Measurements from ENCODE around the gene BCAS4.
"Not testable (repeated sequence)": the region's sequence is repeated elsewhere in the genome, so short reads cannot be mapped to it uniquely, and the experiment has no call there.

BCAS4 gene

DNA sequence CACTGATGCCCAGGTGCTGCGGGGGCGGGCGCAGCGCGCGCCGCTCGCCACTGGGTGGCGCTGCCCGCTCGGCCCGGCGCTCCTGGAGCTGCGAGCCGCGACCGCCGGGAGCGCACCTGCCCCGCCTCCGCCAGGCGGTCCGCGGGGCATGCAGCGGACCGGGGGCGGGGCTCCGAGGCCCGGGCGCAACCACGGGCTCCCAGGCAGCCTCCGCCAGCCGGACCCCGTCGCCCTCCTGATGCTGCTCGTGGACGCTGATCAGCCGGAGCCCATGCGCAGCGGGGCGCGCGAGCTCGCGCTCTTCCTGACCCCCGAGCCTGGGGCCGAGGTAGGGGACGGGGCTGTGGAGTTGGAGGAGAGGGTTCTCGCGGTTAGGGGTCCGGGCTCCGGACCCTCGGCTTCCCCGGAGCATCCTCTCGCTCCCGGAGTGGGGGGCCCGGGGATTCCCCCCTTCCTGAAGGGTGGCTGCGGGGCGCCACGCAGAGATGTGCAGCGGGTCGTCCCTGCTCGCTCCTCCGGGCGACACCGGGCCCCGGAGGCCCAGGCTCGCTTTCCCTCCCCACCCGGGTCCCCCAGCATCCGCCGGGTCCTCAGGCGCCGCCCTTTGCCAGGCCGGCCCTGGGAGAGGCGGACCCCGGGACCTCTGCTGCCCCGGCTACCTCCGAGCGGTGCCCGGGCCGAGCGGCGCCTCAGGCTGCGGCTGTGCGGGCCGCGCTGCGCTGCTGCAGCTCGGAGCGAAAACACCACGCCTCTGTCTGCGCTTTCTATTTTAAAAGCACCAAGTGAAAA, at the start of gene BCAS4:
Gene BCAS4, plus strand, starts transcription at position 216 of the 789 bp plus-strand sequence. Its CDS starts 23 bp downstream, at position 239.
- no peaks in the 10 kb centered on the region for H3K36me3 Mint-ChIP-seq
- H3K4me1 Mint-ChIP-seq (ENCODE audit: low read depth) = peaks cover 29% of the 10 kb centered on the region
- no peaks in the 10 kb centered on the region for H3K9me3 Mint-ChIP-seq (ENCODE audit: low read depth)
- peak within 1 kb of the TSS; percentile 92 for H3K4me3 Mint-ChIP-seq
- no peaks in the 10 kb centered on the region for H3K27me3 Mint-ChIP-seq
- peak within 1 kb of the TSS; percentile 80 for H3K27ac Mint-ChIP-seq

DNA sequence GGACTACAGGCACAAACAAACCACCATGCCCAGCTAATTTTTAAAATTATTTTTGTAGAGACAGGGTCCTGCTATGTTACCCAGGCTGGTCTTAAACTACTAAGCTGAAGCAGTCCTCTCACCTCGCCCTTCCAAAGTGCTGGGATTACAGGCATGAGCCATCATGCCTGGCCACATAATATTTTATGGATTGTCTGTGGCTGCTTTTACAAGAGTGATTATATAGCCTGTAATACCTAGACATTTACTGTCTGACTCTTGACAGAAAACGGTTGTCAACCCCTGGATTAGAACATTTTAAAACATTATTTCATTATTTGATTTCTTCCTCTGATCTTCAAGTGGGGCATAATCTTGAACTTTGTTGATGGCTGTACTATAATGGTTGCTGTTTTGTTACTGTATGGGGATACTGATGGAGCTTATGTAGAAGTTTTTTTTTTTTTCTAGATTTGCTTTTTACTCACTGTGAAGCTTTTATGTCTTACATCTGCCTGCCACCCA, 49.2 kb upstream of the BCAS4 start:
- Mint-ChIP-seq H3K36me3 (peaks cover 2% of the 10 kb centered on the region), H3K9me3 (ENCODE audit: low read depth) (no peaks in the 10 kb centered on the region), H3K27me3 (no peaks in the 10 kb centered on the region), H3K4me3 (no peak overlapping the region), H3K4me1 (ENCODE audit: low read depth) (peaks cover 23% of the 10 kb centered on the region), H3K27ac (peak overlapping the region; percentile 1)

GRCh38 chr20:50746138-50746940, 48.5 kb upstream of the BCAS4 start:
- H3K4me3 Mint-ChIP-seq = no peak overlapping the region
- H3K27ac Mint-ChIP-seq = peak overlapping the region; percentile 1
- no peaks in the 10 kb centered on the region for H3K27me3 Mint-ChIP-seq
- H3K4me1 Mint-ChIP-seq (ENCODE audit: low read depth) = peaks cover 20% of the 10 kb centered on the region
- H3K36me3 Mint-ChIP-seq = no peaks in the 10 kb centered on the region
- no peaks in the 10 kb centered on the region for H3K9me3 Mint-ChIP-seq (ENCODE audit: low read depth)

DNA sequence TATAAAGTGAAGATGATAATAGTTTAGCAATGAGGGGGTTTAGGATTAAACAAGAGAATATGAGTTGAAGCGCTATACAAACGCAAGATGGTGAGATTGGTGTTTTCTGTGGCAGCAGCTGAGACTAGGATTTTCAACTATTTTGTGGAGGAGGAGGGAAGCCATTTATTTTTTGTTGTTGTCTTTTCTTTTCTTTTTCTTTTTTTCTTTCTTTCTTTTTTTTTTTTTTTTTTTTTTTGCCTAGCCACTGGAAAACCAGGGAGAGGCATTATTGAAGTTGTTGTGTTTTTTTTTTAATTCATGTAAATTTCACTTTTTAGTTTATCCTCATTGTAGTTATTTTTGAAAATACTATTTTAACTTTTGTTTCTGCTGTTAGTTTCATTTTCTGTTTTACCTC, 47.6 kb upstream of the BCAS4 start:
- Mint-ChIP-seq H3K27me3 (no peaks in the 10 kb centered on the region), H3K9me3 (ENCODE audit: low read depth) (no peaks in the 10 kb centered on the region), H3K27ac (peak overlapping the region; percentile 69), H3K4me3 (no peak overlapping the region), H3K4me1 (ENCODE audit: low read depth) (peaks cover 20% of the 10 kb centered on the region), H3K36me3 (no peaks in the 10 kb centered on the region)

GRCh38 chr20:50750145-50750671, 44.7 kb upstream of the BCAS4 start:
- H3K4me1 Mint-ChIP-seq (ENCODE audit: low read depth) = peaks cover 20% of the 10 kb centered on the region
- H3K27ac Mint-ChIP-seq = no peak overlapping the region
- H3K27me3 Mint-ChIP-seq = no peaks in the 10 kb centered on the region

GRCh38 chr20:50753152-50753551, 41.7 kb upstream of the BCAS4 start:
- H3K36me3 Mint-ChIP-seq = no peaks in the 10 kb centered on the region

More at GRCh38 chr20:50750145-50750671, 44.7 kb upstream of the BCAS4 start:
- no peaks in the 10 kb centered on the region for H3K9me3 Mint-ChIP-seq (ENCODE audit: low read depth)
- no peak overlapping the region for H3K4me3 Mint-ChIP-seq
- H3K36me3 Mint-ChIP-seq = no peaks in the 10 kb centered on the region

GRCh38 chr20:50754420-50754819, 40.4 kb upstream of the BCAS4 start:
- H3K27ac Mint-ChIP-seq = no peak overlapping the region
- no peaks in the 10 kb centered on the region for H3K27me3 Mint-ChIP-seq
- H3K4me1 Mint-ChIP-seq (ENCODE audit: low read depth) = no peaks in the 10 kb centered on the region
- H3K4me3 Mint-ChIP-seq = no peak overlapping the region
- H3K9me3 Mint-ChIP-seq (ENCODE audit: low read depth) = no peaks in the 10 kb centered on the region
- H3K36me3 Mint-ChIP-seq = no peaks in the 10 kb centered on the region

More at GRCh38 chr20:50753152-50753551, 41.7 kb upstream of the BCAS4 start:
- Mint-ChIP-seq H3K4me1 (ENCODE audit: low read depth) (peaks cover under 1% of the 10 kb centered on the region), H3K27ac (no peak overlapping the region), H3K4me3 (no peak overlapping the region), H3K9me3 (ENCODE audit: low read depth) (no peaks in the 10 kb centered on the region), H3K27me3 (no peaks in the 10 kb centered on the region)

- H3K27ac Mint-ChIP-seq = no peak overlapping the region
- no peaks in the 10 kb centered on the region for H3K27me3 Mint-ChIP-seq
- H3K36me3 Mint-ChIP-seq = no peaks in the 10 kb centered on the region
- H3K9me3 Mint-ChIP-seq (ENCODE audit: low read depth) = no peaks in the 10 kb centered on the region
- H3K4me3 Mint-ChIP-seq = no peak overlapping the region
- no peaks in the 10 kb centered on the region for H3K4me1 Mint-ChIP-seq (ENCODE audit: low read depth)
Measured at GRCh38 chr20:50756447-50756846, 38.4 kb upstream of the BCAS4 start.

- H3K27ac Mint-ChIP-seq = no peak overlapping the region
- H3K9me3 Mint-ChIP-seq (ENCODE audit: low read depth) = no peaks in the 10 kb centered on the region
- no peaks in the 10 kb centered on the region for H3K4me1 Mint-ChIP-seq (ENCODE audit: low read depth)
- no peaks in the 10 kb centered on the region for H3K27me3 Mint-ChIP-seq
- H3K4me3 Mint-ChIP-seq = no peak overlapping the region
- no peaks in the 10 kb centered on the region for H3K36me3 Mint-ChIP-seq
Measured at GRCh38 chr20:50758469-50758868, 36.4 kb upstream of the BCAS4 start.

DNA sequence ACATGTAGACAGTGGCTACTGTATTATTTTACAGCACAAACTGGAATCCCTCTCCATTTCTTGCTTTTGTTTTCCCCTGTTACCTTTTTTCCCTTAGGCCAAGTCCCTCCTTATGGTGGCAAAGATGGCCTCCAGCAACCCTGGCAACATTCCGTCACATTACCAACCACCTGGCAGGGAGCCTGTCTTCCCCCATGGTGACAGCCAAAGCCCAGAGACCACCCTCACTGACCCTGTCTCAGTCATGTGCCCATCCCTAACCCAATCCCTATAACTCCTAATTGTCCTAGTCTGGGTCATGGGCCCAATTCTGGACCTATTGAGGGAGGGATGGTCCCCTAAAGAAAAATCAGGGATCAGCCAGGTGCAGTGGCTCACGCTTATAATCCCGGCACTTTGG, 35.9 kb upstream of the BCAS4 start:
- H3K36me3 Mint-ChIP-seq = no peaks in the 10 kb centered on the region
- H3K27me3 Mint-ChIP-seq = no peaks in the 10 kb centered on the region
- no peak overlapping the region for H3K4me3 Mint-ChIP-seq
- H3K9me3 Mint-ChIP-seq (ENCODE audit: low read depth) = no peaks in the 10 kb centered on the region
- no peak overlapping the region for H3K27ac Mint-ChIP-seq
- no peaks in the 10 kb centered on the region for H3K4me1 Mint-ChIP-seq (ENCODE audit: low read depth)

DNA sequence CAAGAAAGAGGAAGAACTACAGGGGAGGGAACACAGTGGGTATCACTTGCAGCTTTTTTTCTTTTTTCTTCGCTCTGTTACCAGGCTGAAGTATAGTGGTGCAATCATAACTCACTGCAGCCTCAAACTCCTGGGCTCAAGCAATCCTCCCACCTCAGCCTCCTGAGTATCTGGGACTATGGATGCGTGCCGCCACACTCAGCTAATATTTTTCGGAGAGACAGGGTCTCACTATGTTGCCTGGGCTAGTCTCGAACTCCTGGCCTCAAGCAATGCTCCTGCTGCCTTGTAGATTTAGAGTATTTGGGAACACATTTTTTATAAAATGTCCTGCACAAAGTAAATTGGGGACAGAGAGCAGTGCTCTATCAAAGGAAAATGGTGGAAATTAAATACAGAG, 35.2 kb upstream of the BCAS4 start:
- no peaks in the 10 kb centered on the region for H3K27me3 Mint-ChIP-seq
- H3K4me3 Mint-ChIP-seq = no peak overlapping the region
- no peaks in the 10 kb centered on the region for H3K36me3 Mint-ChIP-seq
- no peaks in the 10 kb centered on the region for H3K4me1 Mint-ChIP-seq (ENCODE audit: low read depth)
- no peaks in the 10 kb centered on the region for H3K9me3 Mint-ChIP-seq (ENCODE audit: low read depth)
- H3K27ac Mint-ChIP-seq = no peak overlapping the region

- Mint-ChIP-seq H3K4me1 (ENCODE audit: low read depth) (no peaks in the 10 kb centered on the region), H3K27me3 (no peaks in the 10 kb centered on the region), H3K4me3 (no peak overlapping the region), H3K9me3 (ENCODE audit: low read depth) (no peaks in the 10 kb centered on the region), H3K27ac (no peak overlapping the region), H3K36me3 (no peaks in the 10 kb centered on the region)
Measured at GRCh38 chr20:50762045-50762422, 32.8 kb upstream of the BCAS4 start.

DNA sequence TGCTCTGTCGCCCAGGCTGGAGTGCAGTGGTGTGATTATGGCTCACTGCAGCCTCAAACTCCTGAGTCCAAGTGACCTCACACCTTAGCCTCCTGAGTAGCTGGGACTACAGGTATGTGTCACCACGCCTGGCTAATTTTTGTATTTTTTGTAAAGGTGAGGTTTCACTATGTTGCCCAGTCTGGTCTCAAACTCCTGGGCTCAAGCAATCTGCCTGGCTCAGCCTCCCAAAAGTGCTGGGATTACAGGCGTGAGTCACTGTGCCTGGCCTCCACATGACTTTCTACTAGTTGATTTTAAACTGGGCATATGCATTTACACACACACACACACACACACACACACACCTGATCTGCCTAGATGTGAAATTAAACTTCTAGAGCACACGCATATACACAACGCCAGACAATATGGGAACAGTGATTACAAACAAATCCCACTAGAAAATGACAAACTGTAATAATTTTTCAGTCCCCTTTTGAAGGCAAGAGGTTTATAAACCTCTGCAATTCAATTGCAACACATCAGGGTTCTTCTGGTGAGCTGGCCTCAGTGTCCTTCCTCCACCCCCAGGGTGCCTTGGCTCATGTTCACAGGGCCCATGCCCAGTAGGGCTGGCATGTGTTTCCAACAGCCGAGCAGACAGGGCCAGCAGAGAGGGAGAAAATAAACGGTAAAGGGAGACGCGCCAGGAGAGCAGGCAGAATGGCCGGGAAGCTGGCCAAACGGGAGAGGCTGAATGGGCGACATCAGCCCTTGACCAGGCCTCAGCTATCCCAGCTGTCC, 32.2 kb upstream of the BCAS4 start:
- Mint-ChIP-seq H3K27me3 (peaks cover 2% of the 10 kb centered on the region), H3K36me3 (no peaks in the 10 kb centered on the region), H3K9me3 (ENCODE audit: low read depth) (no peaks in the 10 kb centered on the region), H3K4me1 (ENCODE audit: low read depth) (no peaks in the 10 kb centered on the region), H3K4me3 (no peak overlapping the region), H3K27ac (no peak overlapping the region)

DNA sequence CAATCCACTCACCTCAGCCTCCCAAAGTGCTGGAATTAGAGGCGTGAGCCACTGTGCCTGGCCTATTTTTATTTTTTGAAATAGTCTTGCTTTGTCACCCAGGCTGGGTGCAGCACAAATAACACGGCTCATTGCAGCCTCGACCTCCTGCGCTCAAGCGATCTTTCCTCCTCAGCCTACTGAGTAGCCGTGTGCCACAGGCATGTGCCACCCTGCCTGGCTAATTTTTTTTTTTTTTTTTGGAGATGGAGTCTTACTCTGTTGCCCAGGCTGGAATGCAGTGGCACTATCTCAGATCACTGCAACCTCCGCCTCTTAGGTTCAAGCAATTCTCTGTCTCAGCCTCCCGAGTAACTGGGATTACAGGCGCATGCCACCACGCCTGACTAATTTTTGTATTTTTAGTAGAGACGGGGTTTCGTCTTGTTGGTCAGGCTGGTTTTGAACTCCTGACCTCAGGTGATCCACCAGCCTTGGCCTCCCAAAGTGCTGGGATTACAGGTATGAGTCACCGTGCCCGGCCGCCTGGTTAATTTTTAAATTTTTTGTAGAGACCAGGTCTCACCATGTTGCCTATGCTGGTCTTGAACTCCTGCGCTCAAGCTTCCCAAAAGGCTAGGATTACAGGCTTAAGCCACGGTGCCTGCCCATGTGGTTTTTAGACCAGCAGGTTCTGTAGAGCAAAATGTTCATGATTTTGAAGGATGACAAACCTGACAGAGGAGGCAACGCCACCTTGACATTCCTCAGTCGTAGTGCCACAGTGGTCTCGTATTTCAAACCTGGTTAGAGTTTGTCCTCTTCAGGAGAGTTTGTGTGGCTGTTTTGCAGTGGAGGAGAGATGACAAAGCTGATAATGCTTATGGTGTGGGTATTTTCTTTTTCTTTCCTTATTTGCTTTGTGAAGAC, 31.1 kb upstream of the BCAS4 start:
- H3K4me1 Mint-ChIP-seq (ENCODE audit: low read depth); H3K27ac Mint-ChIP-seq; H3K4me3 Mint-ChIP-seq; H3K27me3 Mint-ChIP-seq; H3K9me3 Mint-ChIP-seq (ENCODE audit: low read depth); H3K36me3 Mint-ChIP-seq: not testable (repeated sequence)
